ENCODE data around the gene UBTD2. TPM values are rescaled to one million over a fixed set of nuclear protein-coding genes. Genes with fewer than 3 reads are reported as not detected.

UBTD2 gene
- total RNA-seq, 1 donor from 2014 or later = 72.7 TPM

GRCh38 chr5:172167895-172168294, 115.7 kb downstream of the UBTD2 start:
- H3K27me3 Mint-ChIP-seq = no peaks in the 10 kb centered on the region
- no peaks in the 10 kb centered on the region for H3K9me3 Mint-ChIP-seq (ENCODE audit: low read depth)
- no peaks in the 10 kb centered on the region for H3K36me3 Mint-ChIP-seq (ENCODE audit: insufficient read depth)
- peak overlapping the region; percentile 20 for H3K27ac Mint-ChIP-seq
- peaks cover 7% of the 10 kb centered on the region for H3K4me1 Mint-ChIP-seq (ENCODE audit: low read depth)
- H3K4me3 Mint-ChIP-seq (ENCODE audit: low read depth) = no peak overlapping the region
- no peak for TF ChIP-seq CTCF (IDR thresholded peaks at IDR 0.05; ENCODE audit: unreplicated experiment)
- DNase-seq (ENCODE audit: low spot score, unreplicated experiment) = no peak

DNA sequence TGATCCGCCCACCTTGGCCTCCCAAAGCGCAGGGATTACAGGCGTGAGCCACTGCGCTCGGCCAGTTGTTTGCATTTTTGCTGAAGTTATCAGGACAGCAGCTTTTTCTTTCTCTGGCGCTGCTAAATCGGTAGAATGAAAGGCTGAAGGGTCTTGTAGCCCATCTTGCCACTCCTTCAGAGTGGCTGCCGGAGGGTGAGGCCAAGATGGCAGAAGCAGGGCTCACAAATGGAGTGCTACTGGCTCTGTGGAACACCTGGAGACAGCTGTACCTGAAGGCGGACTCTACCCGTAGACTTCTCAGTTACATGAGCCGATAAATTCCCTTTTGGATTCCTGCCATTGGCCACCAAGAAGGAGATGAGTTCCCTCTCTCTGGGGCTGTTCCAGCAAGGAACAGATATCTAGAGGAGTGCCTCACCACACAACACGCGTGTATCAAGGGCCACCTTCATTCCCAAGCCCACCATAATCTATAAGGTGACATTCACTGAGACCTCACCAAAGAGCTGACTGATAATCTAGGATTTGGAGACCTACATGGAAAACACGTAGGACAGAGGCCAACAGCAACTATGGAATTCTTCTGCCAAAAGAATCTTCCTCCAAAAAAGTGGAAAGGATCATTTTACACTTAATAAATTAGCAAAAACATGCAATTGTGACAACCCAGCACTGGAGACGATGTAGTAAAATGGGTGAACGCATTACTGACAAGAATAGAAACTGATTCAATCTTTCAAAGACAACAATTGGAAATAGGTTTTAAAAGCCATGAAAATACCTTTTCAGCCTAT, 117.3 kb downstream of the UBTD2 start:
- TF ChIP-seq CTCF (IDR thresholded peaks at IDR 0.05; ENCODE audit: unreplicated experiment) = no peak
- Mint-ChIP-seq H3K4me1 (ENCODE audit: low read depth) (peaks cover 9% of the 10 kb centered on the region), H3K27ac (no peak overlapping the region), H3K36me3 (ENCODE audit: insufficient read depth) (no peaks in the 10 kb centered on the region), H3K27me3 (no peaks in the 10 kb centered on the region), H3K9me3 (ENCODE audit: low read depth) (no peaks in the 10 kb centered on the region), H3K4me3 (ENCODE audit: low read depth) (no peak overlapping the region)
- DNase-seq (ENCODE audit: low spot score, unreplicated experiment) = no peak

- no peak for DNase-seq (ENCODE audit: low spot score, unreplicated experiment)
- TF ChIP-seq CTCF (IDR thresholded peaks at IDR 0.05; ENCODE audit: unreplicated experiment) = no peak
- no peaks in the 10 kb centered on the region for H3K9me3 Mint-ChIP-seq (ENCODE audit: low read depth)
- H3K4me3 Mint-ChIP-seq (ENCODE audit: low read depth) = no peak overlapping the region
- no peaks in the 10 kb centered on the region for H3K36me3 Mint-ChIP-seq (ENCODE audit: insufficient read depth)
- H3K27ac Mint-ChIP-seq = no peak overlapping the region
- H3K4me1 Mint-ChIP-seq (ENCODE audit: low read depth) = peaks cover 13% of the 10 kb centered on the region
- H3K27me3 Mint-ChIP-seq = no peaks in the 10 kb centered on the region
These were observed 118.1 kb downstream of the UBTD2 start for GRCh38 chr5:172165465-172165864.

GRCh38 chr5:172164769-172165212, 118.8 kb downstream of the UBTD2 start:
- no peak overlapping the region for H3K27ac Mint-ChIP-seq
- H3K4me3 Mint-ChIP-seq (ENCODE audit: low read depth) = no peak overlapping the region
- no peak for TF ChIP-seq CTCF (IDR thresholded peaks at IDR 0.05; ENCODE audit: unreplicated experiment)
- no peak for DNase-seq (ENCODE audit: low spot score, unreplicated experiment)
- no peaks in the 10 kb centered on the region for H3K27me3 Mint-ChIP-seq
- H3K36me3 Mint-ChIP-seq (ENCODE audit: insufficient read depth) = no peaks in the 10 kb centered on the region
- H3K9me3 Mint-ChIP-seq (ENCODE audit: low read depth) = no peaks in the 10 kb centered on the region
- peaks cover 15% of the 10 kb centered on the region for H3K4me1 Mint-ChIP-seq (ENCODE audit: low read depth)

DNA sequence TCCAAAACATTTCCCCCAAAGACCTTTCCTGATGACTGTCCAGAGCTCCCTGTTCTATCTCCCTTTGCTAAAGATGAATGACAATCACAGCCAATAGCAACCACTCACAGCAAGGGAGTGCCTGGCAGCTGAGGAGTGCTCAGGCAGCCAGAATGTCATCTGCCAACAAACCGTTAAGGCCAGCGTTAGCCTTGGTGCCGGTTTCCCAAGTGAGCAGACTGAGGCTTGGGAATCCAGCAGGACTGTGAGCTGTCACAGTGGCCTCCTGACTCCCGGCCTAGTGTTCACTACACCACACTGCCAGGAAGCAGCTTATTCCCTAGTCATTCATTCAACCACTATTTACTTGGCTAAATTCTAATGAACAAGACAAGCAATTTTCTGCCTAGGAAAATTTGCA, 120.2 kb downstream of the UBTD2 start:
- DNase-seq (ENCODE audit: low spot score, unreplicated experiment) = no peak
- Mint-ChIP-seq H3K36me3 (ENCODE audit: insufficient read depth) (no peaks in the 10 kb centered on the region), H3K4me1 (ENCODE audit: low read depth) (peaks cover 13% of the 10 kb centered on the region), H3K27me3 (no peaks in the 10 kb centered on the region), H3K4me3 (ENCODE audit: low read depth) (no peak overlapping the region), H3K27ac (no peak overlapping the region), H3K9me3 (ENCODE audit: low read depth) (no peaks in the 10 kb centered on the region)
- TF ChIP-seq CTCF (IDR thresholded peaks at IDR 0.05; ENCODE audit: unreplicated experiment) = no peak
